Ovary (tissue), 9 donors: Measurements from ENCODE around the gene RNASET2. TPM values are rescaled to one million over a fixed set of nuclear protein-coding genes. Genes with fewer than 3 reads are reported as not detected.

Experiments used
- DNase-seq, 5 donors: peaks; one replicate each; pipeline ENCODE4 v3.0.0-alpha.2; 2019 to 2020
- H3K27ac ChIP-seq, 2 donors: fragments of 200-600 bp; one replicate each; pipeline versions ENCODE4 v1.5.1 to v1.8.0; 2019 to 2022
- H3K27me3 ChIP-seq: fragments of 200-600 bp; one replicate; pipeline ENCODE4 v1.8.0; 2022
- H3K36me3 ChIP-seq: fragments of 200-600 bp; sonication (generic); one replicate; pipeline ENCODE4 v1.5.1; 2019
- H3K4me1 ChIP-seq: one replicate; pipeline ENCODE4 v1.8.1; 2013; ENCODE audit warnings: mild to moderate bottlenecking, moderate library complexity; ENCODE audit not compliant: insufficient read depth
- H3K4me3 ChIP-seq: fragments of 200-600 bp; sonication (generic); one replicate; pipeline ENCODE4 v1.5.1; 2017
- H3K9me3 ChIP-seq, 2 donors: fragments of 200-600 bp in 1 of 2; sonication (generic) in 1 of 2; one replicate each; pipeline versions ENCODE4 v1.5.1 to v1.8.1; 2013 to 2019; ENCODE audit warnings: mild to moderate bottlenecking in 1 of 2, moderate library complexity in 1 of 2
- EP300 ChIP-seq: sonication (generic); formaldehyde crosslinking; IDR thresholded peaks from one replicate; pipeline ENCODE4 v1.6.1; 2017; ENCODE audit warnings: antibody characterized with exemption
- POLR2A ChIP-seq: fragments of 450-650 bp; IDR thresholded peaks from one replicate; pipeline ENCODE4 v1.6.1; 2017; ENCODE audit warnings: antibody characterized with exemption, mild to moderate bottlenecking, moderate library complexity
- WGBS, 3 donors: extraction: QIAGEN DNeasy Blood & Tissue Kit in 1 of 3; methylation state at CpG; one replicate each; pipeline versions ENCODE4 v1.1.5 to v1.1.7; 2013 to 2017; 5-methylcytosine and 5-hydroxymethylcytosine counted together
- intact Hi-C, 4 donors: fragments of 100-400 bp; cut with DNase I; formaldehyde crosslinking; loops; one replicate each; pipeline versions ENCODE4 v1.11.0 to v1.15.1; 2022 to 2023
- polyA plus RNA-seq, 2 donors: library from polyadenylated mRNA; stranded (reverse); fragments of 200-250 nt in 1 of 2; fragments of 350-450 nt in 1 of 2; fragmentation: Illumina TruSeq in 1 of 2; extraction: RNeasy Lipid Tissue Mini Kit (QIAGEN cat#74804) in 1 of 2; gene quantifications; one replicate each; pipeline ENCODE4 v1.2.3, GENCODE V29; 2013 to 2014
- total RNA-seq, 7 donors: library from RNA; depleted of rRNA in 2 of 7; stranded (reverse); fragments of >200 nt in 2 of 7; fragmentation: NEBNext Ultra II Directional in 3 of 7; extraction: Animal tissue kit (Norgen Biotek cat#: 25700) in 3 of 7; gene quantifications; one replicate each; pipeline versions ENCODE4 v1.1.0 to v1.2.4, GENCODE V29; 2016 to 2023
- TF ChIP-seq, protein P1 (sequence below), 3 donors: fragments of 450-650 bp in 2 of 3; fragments of 200-600 bp in 1 of 3; IDR thresholded peaks; one replicate each; pipeline versions ENCODE4 v1.5.1 to v1.8.0; 2016 to 2022; ENCODE audit warnings: antibody characterized with exemption in 3 of 3, mild to moderate bottlenecking in 1 of 3
- donor health status: DM: no; HTN: no; CAD: no; lungs with moderate emphysema.
- donor health status: DM: no; HTN: no; CAD: no.
- donor health status: Bipolar disorder and iron deficiency.
- donor health status: DM: yes; HTN: yes; CAD: no.
- donor health status: DM: no; HTN: no; CAD: no.
- donor health status: DM: yes; HTN: yes; CAD: no.

Gene RNASET2
- total and polyA plus RNA-seq, 9 donors: 34.8 to 211 (median 56.0) TPM

DNA sequence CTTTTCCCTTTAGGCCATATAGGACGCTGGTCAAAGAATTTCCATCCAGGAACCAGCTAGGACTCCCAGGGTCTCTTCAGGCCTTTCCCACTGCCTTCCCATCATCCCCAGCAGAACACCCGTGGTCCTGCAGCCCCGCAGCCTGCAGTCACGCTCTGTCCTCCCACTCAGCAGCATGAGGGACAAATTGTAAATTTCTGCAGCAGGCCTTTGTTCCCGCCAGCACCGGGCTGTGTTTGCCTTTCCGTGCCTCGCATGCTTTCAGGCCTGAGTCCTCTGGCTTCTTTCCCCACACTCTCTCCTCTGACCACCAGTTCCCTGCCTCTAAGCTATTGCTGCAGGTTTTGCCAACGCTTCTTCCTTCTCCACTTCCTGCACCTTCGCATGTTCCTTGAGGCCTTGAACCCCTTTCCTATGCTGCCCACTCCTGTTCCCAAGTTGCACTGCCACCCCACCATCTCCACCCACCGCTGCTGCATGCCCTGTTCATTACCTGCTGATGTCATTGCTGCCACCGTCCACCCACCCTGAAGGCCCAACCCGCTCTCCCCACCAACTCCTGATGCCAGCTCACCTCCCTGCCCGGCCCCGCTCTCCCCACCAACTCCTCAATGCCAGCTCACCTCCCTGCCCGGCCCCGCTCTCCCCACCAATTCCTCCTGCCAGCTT, 49.8 kb downstream of the RNASET2 start:
- H3K27me3 ChIP-seq: no peaks in the 10 kb centered on the region
- H3K36me3 ChIP-seq: no peaks in the 10 kb centered on the region
- WGBS, 3 donors: 87 to 89% (median 88%) methylated on average over 17 of the region's 17 CpGs
- no peak overlapping the region for H3K4me3 ChIP-seq
- DNase-seq: no peak
- H3K4me1 ChIP-seq: no peaks in the 10 kb centered on the region
- H3K27ac ChIP-seq: no peak overlapping the region
- no peaks in the 10 kb centered on the region for H3K9me3 ChIP-seq
- intact Hi-C loops: no loop called here
- TF ChIP-seq EP300 (no peak), POLR2A (no peak)
- TF ChIP-seq, protein P1, sequence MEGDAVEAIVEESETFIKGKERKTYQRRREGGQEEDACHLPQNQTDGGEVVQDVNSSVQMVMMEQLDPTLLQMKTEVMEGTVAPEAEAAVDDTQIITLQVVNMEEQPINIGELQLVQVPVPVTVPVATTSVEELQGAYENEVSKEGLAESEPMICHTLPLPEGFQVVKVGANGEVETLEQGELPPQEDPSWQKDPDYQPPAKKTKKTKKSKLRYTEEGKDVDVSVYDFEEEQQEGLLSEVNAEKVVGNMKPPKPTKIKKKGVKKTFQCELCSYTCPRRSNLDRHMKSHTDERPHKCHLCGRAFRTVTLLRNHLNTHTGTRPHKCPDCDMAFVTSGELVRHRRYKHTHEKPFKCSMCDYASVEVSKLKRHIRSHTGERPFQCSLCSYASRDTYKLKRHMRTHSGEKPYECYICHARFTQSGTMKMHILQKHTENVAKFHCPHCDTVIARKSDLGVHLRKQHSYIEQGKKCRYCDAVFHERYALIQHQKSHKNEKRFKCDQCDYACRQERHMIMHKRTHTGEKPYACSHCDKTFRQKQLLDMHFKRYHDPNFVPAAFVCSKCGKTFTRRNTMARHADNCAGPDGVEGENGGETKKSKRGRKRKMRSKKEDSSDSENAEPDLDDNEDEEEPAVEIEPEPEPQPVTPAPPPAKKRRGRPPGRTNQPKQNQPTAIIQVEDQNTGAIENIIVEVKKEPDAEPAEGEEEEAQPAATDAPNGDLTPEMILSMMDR (IDR thresholded peaks at IDR 0.05): no peak

DNA sequence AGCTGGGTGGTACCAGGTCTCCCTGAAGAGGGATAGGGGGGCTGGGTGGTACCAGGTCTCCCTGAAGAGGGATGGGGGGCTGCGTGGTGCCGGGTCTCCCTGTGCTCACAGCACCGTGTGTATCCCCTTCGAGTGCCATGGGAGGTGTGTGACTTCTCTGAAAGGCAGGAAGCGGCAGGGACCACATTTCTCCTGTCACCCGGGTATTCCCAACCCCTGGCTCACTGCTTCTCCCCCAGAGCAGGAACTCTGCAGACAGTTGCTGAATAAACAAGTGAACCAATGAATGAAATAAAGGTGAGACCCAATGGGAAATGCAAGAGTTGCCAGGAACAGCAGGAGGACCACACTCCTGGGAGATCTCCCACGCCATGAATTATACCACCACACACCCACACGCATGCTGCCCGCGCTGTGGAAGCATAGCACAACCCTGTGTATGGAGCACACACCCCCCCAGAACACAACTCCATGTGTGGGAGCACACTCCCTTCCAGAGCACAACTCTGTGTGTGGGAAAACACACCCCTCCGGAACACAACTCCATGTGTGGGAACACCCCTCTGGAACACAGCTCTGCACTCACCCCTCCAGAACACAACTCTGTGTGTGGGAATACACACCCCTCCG, 50.7 kb downstream of the RNASET2 start:
- no peak overlapping the region for H3K27ac ChIP-seq
- 88 to 90% (median 90%) methylated on average over 11 to 12 of the region's 12 CpGs for WGBS, 3 donors
- TF ChIP-seq EP300: no peak
- TF ChIP-seq, protein P1 (IDR thresholded peaks at IDR 0.05): no peak
- no peak for TF ChIP-seq POLR2A
- no peaks in the 10 kb centered on the region for H3K4me1 ChIP-seq
- H3K4me3 ChIP-seq: no peak overlapping the region
- intact Hi-C loops: no loop called here
- H3K27me3 ChIP-seq: no peaks in the 10 kb centered on the region
- H3K36me3 ChIP-seq: no peaks in the 10 kb centered on the region
- no peaks in the 10 kb centered on the region for H3K9me3 ChIP-seq
- DNase-seq: no peak

DNA sequence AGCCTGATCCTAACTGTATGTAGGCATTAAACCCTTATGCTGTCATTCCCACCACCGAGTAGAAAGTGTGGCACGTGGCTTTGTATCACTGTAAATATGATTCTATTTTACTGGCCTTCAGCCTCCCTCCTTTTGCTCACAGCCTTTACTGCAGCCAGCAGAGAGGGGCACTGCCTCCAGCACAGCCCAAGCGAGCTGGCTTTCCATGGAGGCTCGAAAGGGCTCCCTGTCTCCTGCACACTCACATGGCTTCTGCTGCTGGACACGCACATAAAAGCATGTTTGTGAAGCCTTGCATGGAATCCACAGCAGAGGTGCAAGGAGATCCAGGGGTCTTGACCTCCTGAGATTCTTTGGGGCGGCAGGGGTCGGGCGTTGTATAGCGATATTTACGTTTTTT, 51.3 kb downstream of the RNASET2 start:
- no peak for DNase-seq
- TF ChIP-seq, protein P1 (IDR thresholded peaks at IDR 0.05): no peak
- no peak for TF ChIP-seq POLR2A
- TF ChIP-seq EP300: no peak
- no peak overlapping the region for H3K27ac ChIP-seq
- intact Hi-C loops: no loop called here
- no peaks in the 10 kb centered on the region for H3K4me1 ChIP-seq
- no peak overlapping the region for H3K4me3 ChIP-seq
- H3K9me3 ChIP-seq: no peaks in the 10 kb centered on the region
- 77 to 87% (median 83%) methylated on average over 10 of the region's 10 CpGs for WGBS, 3 donors
- no peaks in the 10 kb centered on the region for H3K36me3 ChIP-seq
- H3K27me3 ChIP-seq: no peaks in the 10 kb centered on the region

DNA sequence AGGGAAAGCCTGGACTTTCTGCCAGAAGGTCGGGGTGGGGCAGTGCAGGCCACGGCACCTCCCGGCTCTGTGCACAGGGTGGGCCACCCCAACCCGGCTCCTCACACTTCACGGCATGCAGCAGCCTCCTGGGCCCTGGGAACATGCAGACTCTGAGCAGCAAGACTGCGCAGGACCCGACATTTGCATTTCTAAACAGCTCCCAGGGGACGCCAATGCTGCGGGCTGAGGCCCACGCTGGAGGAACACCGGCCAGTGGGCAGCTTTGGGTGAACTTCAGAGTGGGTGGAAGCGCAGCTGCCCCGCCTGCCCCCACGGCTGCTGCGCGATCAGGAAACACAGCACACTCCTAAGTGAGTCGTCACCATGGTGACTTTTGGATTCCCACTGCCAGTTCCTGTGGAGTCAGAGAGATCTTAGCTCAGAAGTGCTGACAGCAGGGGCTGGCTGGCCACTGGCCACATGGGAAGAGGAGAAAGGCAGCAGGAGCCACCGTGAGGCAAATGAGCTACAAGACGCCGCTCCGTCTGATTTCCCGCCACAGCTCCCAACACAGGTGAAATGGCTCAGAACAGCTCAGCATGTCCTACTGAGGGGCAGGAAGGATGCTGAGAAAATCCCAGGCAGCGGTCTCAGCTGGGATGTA, 52.1 kb downstream of the RNASET2 start:
- no peaks in the 10 kb centered on the region for H3K9me3 ChIP-seq
- WGBS, 3 donors: 61 to 67% (median 65%) methylated on average over 23 of the region's 23 CpGs
- no peaks in the 10 kb centered on the region for H3K27me3 ChIP-seq
- H3K4me1 ChIP-seq: no peaks in the 10 kb centered on the region
- no peak overlapping the region for H3K4me3 ChIP-seq
- TF ChIP-seq POLR2A: no peak
- no peaks in the 10 kb centered on the region for H3K36me3 ChIP-seq
- intact Hi-C loops: no loop called here
- DNase-seq: no peak
- H3K27ac ChIP-seq: no peak overlapping the region

DNA sequence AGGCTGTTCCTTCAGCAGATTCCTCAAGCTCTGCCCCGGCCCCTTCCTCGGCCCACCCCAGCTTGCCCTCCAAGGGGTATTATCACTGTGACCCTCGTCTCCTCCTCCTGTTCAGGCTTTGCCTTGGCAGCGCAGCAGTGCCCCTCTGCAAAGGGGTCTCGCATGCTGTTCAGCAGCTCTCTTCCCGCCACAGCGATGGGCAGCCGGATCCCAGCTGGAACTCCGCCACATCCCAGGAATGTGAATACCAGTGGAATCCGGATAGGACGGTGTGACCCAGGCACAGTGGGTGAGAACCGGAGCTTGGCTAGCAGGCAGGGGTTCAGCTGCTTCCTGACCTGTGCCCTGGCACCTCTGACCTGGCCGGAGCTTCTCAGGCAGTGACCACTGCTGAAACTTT, 52.9 kb downstream of the RNASET2 start:
- WGBS, 3 donors: 51 to 66% (median 52%) methylated on average over 13 of the region's 13 CpGs
- H3K4me3 ChIP-seq: no peak overlapping the region
- H3K36me3 ChIP-seq: no peaks in the 10 kb centered on the region
- TF ChIP-seq, protein P1 (IDR thresholded peaks at IDR 0.05): no peak
- no peak for TF ChIP-seq EP300
- TF ChIP-seq POLR2A: no peak
- no peak for DNase-seq
- no peaks in the 10 kb centered on the region for H3K4me1 ChIP-seq
- intact Hi-C loops: no loop called here
- H3K27ac ChIP-seq: no peak overlapping the region
- H3K27me3 ChIP-seq: no peaks in the 10 kb centered on the region
- no peaks in the 10 kb centered on the region for H3K9me3 ChIP-seq
